IPS-15b (cell line): Measurements from ENCODE around the gene RBBP8.

Experiments
- H3K27me3 ChIP-seq: one replicate; pipeline ENCODE4 v1.6.1; 2013; ENCODE audit warnings: low read length; ENCODE audit not compliant: control insufficient read depth, insufficient read depth
- H3K36me3 ChIP-seq: one replicate; pipeline ENCODE4 v1.6.1; 2013; ENCODE audit warnings: low read length; ENCODE audit not compliant: control insufficient read depth, insufficient read depth
- H3K4me1 ChIP-seq: one replicate; pipeline ENCODE4 v1.6.1; 2013; ENCODE audit warnings: mild to moderate bottlenecking, low read length; ENCODE audit not compliant: control insufficient read depth, insufficient read depth
- H3K4me3 ChIP-seq: one replicate; pipeline ENCODE4 v1.5.1; 2013; ENCODE audit warnings: low read depth, low read length
- H3K9ac ChIP-seq: one replicate; pipeline ENCODE4 v1.6.1; 2013; ENCODE audit warnings: low read depth, mild to moderate bottlenecking, low read length
- H3K9me3 ChIP-seq: one replicate; pipeline ENCODE4 v1.6.1; 2013; ENCODE audit warnings: mild to moderate bottlenecking, low read length; ENCODE audit not compliant: control insufficient read depth, insufficient read depth

RBBP8 gene

GRCh38 chr18:23003289-23003688 is 70.2 kb downstream of the RBBP8 start:
- no peaks in the 10 kb centered on the region for H3K27me3 ChIP-seq
- no peak overlapping the region for H3K4me3 ChIP-seq
- H3K9ac ChIP-seq: no peak overlapping the region
- H3K9me3 ChIP-seq: no peaks in the 10 kb centered on the region
- no peaks in the 10 kb centered on the region for H3K4me1 ChIP-seq
- no peaks in the 10 kb centered on the region for H3K36me3 ChIP-seq

- Histone ChIP-seq H3K4me3 (no peak overlapping the region), H3K9me3 (no peaks in the 10 kb centered on the region), H3K4me1 (no peaks in the 10 kb centered on the region), H3K36me3 (no peaks in the 10 kb centered on the region), H3K9ac (no peak overlapping the region), H3K27me3 (no peaks in the 10 kb centered on the region)
Observed at GRCh38 chr18:23012249-23012648, 79.1 kb downstream of the RBBP8 start.

GRCh38 chr18:23020555-23021294 is 87.6 kb downstream of the RBBP8 start:
- no peaks in the 10 kb centered on the region for H3K9me3 ChIP-seq
- no peaks in the 10 kb centered on the region for H3K4me1 ChIP-seq
- H3K36me3 ChIP-seq: peaks cover 3% of the 10 kb centered on the region
- no peaks in the 10 kb centered on the region for H3K27me3 ChIP-seq
- no peak overlapping the region for H3K4me3 ChIP-seq
- H3K9ac ChIP-seq: no peak overlapping the region

- Histone ChIP-seq H3K4me3 (no peak overlapping the region), H3K9me3 (no peaks in the 10 kb centered on the region), H3K9ac (no peak overlapping the region), H3K27me3 (no peaks in the 10 kb centered on the region), H3K36me3 (peaks cover 3% of the 10 kb centered on the region), H3K4me1 (no peaks in the 10 kb centered on the region)
Observed at GRCh38 chr18:23021623-23022022, 88.5 kb downstream of the RBBP8 start.

GRCh38 chr18:23032030-23032582 is 99.0 kb downstream of the RBBP8 start:
- Histone ChIP-seq H3K27me3 (no peaks in the 10 kb centered on the region), H3K4me1 (no peaks in the 10 kb centered on the region), H3K36me3 (no peaks in the 10 kb centered on the region), H3K9me3 (no peaks in the 10 kb centered on the region), H3K9ac (no peak overlapping the region), H3K4me3 (no peak overlapping the region)

- Histone ChIP-seq H3K4me1 (peaks cover 6% of the 10 kb centered on the region), H3K9me3 (no peaks in the 10 kb centered on the region), H3K4me3 (no peak overlapping the region), H3K27me3 (no peaks in the 10 kb centered on the region), H3K36me3 (no peaks in the 10 kb centered on the region), H3K9ac (no peak overlapping the region)
Observed at GRCh38 chr18:23033056-23033455, 99.9 kb downstream of the RBBP8 start.

- no peak overlapping the region for H3K4me3 ChIP-seq
- no peaks in the 10 kb centered on the region for H3K9me3 ChIP-seq
- H3K27me3 ChIP-seq: no peaks in the 10 kb centered on the region
- H3K9ac ChIP-seq: no peak overlapping the region
- no peaks in the 10 kb centered on the region for H3K36me3 ChIP-seq
- H3K4me1 ChIP-seq: peaks cover 6% of the 10 kb centered on the region
Observed at GRCh38 chr18:23036660-23037201, 103.6 kb downstream of the RBBP8 start.

- Histone ChIP-seq H3K4me1 (peaks cover 6% of the 10 kb centered on the region), H3K9me3 (no peaks in the 10 kb centered on the region), H3K9ac (no peak overlapping the region), H3K27me3 (no peaks in the 10 kb centered on the region), H3K36me3 (no peaks in the 10 kb centered on the region), H3K4me3 (no peak overlapping the region)
Observed at GRCh38 chr18:23037646-23038045, 104.5 kb downstream of the RBBP8 start.

- Histone ChIP-seq H3K9ac (no peak overlapping the region), H3K36me3 (no peaks in the 10 kb centered on the region), H3K27me3 (no peaks in the 10 kb centered on the region), H3K4me3 (no peak overlapping the region), H3K9me3 (no peaks in the 10 kb centered on the region), H3K4me1 (peaks cover 6% of the 10 kb centered on the region)
Observed at GRCh38 chr18:23038712-23039111, 105.6 kb downstream of the RBBP8 start.

- Histone ChIP-seq H3K9me3 (no peaks in the 10 kb centered on the region), H3K36me3 (no peaks in the 10 kb centered on the region), H3K27me3 (no peaks in the 10 kb centered on the region), H3K4me3 (no peak overlapping the region), H3K9ac (no peak overlapping the region), H3K4me1 (peaks cover 6% of the 10 kb centered on the region)
Observed at GRCh38 chr18:23042133-23042532, 109.0 kb downstream of the RBBP8 start.

GRCh38 chr18:23043803-23044376 is 110.8 kb downstream of the RBBP8 start:
- H3K9ac ChIP-seq: no peak overlapping the region
- no peaks in the 10 kb centered on the region for H3K36me3 ChIP-seq
- no peaks in the 10 kb centered on the region for H3K9me3 ChIP-seq
- H3K27me3 ChIP-seq: no peaks in the 10 kb centered on the region
- H3K4me1 ChIP-seq: no peaks in the 10 kb centered on the region
- no peak overlapping the region for H3K4me3 ChIP-seq
